ENCODE measurements around the gene ASXL1. TPM values are rescaled to one million over a fixed set of nuclear protein-coding genes. Genes with fewer than 3 reads are reported as not detected.

Gene ASXL1
- total and polyA plus RNA-seq, 10 of the 15 experiments (the other 5 are each of a cell fraction or from before 2014, with no cell fraction given), result 11.0 to 87.6 (median 56.8) TPM

DNA sequence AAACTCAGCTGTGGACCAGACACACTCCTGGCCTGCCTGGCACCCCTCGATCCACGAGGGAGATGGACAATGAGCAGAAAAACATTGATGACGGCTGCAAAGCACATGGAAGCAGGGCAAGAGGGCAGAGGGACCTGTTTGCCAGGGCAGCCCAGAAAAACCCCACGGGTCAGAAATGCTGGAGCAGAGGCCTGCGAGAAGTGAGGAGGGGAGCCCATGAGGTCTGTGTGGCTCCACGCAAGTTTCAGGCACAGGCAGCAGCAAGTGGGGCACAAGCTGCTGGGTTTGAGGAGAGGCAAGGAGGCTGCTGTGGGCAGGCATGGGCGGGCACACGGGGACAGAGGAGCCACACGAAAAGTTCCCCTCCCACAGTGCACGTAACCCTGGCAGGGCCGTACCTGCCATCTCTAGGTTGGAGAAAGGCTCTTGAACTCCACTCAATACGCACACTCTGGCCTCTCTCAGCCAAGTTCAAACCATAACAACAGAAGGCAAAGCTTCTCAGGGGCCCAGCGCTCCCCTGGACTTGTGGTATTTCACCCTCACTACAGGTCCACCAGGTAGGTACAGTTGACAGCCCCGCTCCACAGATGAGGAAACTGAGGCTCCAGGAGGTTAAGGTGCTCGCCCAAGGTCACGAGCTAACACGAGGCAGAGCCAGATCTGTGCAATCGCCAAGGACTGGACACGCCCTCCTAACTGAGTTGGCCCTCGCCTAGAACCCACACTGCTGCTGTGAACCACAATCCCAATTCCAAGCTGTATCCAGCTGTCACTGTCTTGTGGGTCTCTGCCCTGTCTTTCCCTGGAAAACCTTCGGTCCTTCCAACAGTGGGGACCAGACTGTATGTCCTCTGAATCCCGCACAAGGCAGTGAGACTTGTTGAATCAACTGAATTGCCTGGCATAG is 118.8 kb downstream of the ASXL1 start (continued):
- TF ChIP-seq TCF12 (IDR thresholded peaks at IDR 0.05; ENCODE audit: low read depth, low read length), result no peak
- no peak for TF ChIP-seq HCFC1 (IDR thresholded peaks at IDR 0.05; ENCODE audit: low read length)

DNA sequence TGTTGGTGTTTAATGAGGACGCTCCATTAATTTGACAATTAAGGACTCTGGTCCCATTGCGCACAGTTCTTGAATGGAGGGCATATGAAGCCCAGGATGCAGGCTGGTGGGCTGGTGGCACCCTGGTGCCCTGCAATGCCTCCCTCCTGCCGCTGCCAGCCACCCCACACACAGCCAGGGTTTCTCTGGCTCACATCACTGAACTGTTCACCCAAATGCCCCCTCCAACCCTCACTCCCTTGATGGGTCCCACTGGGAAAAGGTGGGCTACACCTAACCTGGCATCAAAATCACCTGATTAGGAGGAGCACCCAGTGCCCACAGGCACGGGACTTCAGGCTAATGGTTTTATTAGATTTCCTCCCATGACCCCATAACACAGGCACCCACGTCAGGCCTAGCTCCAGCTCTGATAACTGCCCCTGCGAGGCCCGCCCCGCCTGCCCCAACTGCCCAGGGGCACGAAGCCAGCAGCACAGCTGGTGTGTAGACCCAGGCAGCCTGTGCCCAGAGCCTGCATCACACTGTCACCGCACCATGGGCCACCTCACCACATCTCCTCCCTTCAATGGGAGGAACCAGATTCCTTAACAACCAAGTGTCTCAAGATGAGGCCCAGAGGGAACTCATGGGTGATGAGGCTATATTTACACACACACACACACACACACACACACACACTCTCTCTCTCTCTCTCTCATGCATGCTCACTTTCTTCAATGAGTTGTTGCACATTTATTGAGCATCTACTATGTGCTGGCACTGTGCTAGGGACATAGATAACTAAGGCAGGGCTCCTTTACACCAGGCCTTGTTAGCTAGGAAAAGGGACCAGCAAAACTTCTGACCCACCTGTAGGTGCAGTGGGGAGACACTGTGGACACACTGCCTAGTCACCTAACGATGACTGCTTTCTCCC is 119.7 kb downstream of the ASXL1 start:
- POLR2A ChIA-PET, result no interaction called here
- Histone ChIP-seq H3K4me2 (ENCODE audit: control insufficient read depth, insufficient read depth) (no peak overlapping the region), H3K4me1 (ENCODE audit: control insufficient read depth, insufficient read depth, low read length) (peaks cover 11% of the 10 kb centered on the region), H3K27me3 (replicated peaks in 1 of 2; ENCODE audit: control insufficient read depth in 2 of 2, insufficient read depth in 2 of 2, low read length in 1 of 2) (no peaks in the 10 kb centered on the region), H3K79me2 (ENCODE audit: control insufficient read depth, insufficient read depth, low read length) (no peaks in the 10 kb centered on the region), H3K27ac (ENCODE audit: control insufficient read depth, insufficient read depth) (no peak overlapping the region), H3K9ac (ENCODE audit: control insufficient read depth, insufficient read depth, low read length) (no peak overlapping the region), H3K9me3 (replicated peaks; ENCODE audit: control insufficient read depth, insufficient read depth, low read length) (no peaks in the 10 kb centered on the region), H3K4me3 (no peak overlapping the region), H4K20me1 (ENCODE audit: control insufficient read depth, insufficient read depth) (peaks cover 7% of the 10 kb centered on the region), H3K36me3 (ENCODE audit: control insufficient read depth in 2 of 2, insufficient read depth in 2 of 2, low read length in 1 of 2) (no peaks in the 10 kb centered on the region; a peak in 1 of 4 replicates), H2AFZ (ENCODE audit: control insufficient read depth, low read depth, low read length) (no peak overlapping the region)
- DNase-seq (ENCODE audit: low read depth, low spot score) (no peak), FAIRE-seq (no peak), ATAC-seq (no peak)
- CTCF ChIA-PET, result no interaction called here
- 81% methylated on average over 8 of the region's 11 CpGs for WGBS (ENCODE audit: insufficient coverage, insufficient replicate concordance, low lambda C conversion rate, missing lambda C conversion rate)
- in situ Hi-C loops (cut with MboI), result no loop called here
- BruUV-seq (replicated peaks), result no TSS peak
- RAD21 ChIA-PET (ENCODE audit: unreplicated experiment), result no interaction called here
- SMC1A ChIA-PET (ENCODE audit: uncharacterized antibody, unreplicated experiment), result no interaction called here
- intact Hi-C loops (cut with micrococcal nuclease; ENCODE audit: unreplicated experiment), result no loop called here
- TF ChIP-seq, protein P1, sequence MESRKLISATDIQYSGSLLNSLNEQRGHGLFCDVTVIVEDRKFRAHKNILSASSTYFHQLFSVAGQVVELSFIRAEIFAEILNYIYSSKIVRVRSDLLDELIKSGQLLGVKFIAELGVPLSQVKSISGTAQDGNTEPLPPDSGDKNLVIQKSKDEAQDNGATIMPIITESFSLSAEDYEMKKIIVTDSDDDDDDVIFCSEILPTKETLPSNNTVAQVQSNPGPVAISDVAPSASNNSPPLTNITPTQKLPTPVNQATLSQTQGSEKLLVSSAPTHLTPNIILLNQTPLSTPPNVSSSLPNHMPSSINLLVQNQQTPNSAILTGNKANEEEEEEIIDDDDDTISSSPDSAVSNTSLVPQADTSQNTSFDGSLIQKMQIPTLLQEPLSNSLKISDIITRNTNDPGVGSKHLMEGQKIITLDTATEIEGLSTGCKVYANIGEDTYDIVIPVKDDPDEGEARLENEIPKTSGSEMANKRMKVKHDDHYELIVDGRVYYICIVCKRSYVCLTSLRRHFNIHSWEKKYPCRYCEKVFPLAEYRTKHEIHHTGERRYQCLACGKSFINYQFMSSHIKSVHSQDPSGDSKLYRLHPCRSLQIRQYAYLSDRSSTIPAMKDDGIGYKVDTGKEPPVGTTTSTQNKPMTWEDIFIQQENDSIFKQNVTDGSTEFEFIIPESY (IDR thresholded peaks at IDR 0.05), result no peak
- TF ChIP-seq POLR2AphosphoS5 (IDR thresholded peaks at IDR 0.05; ENCODE audit: low read length) (no peak), CHD2 (IDR thresholded peaks at IDR 0.05; ENCODE audit: borderline replicate concordance, low read depth, low read length) (no peak), JUNB (IDR thresholded peaks at IDR 0.05) (no peak), STAT3 (IDR thresholded peaks at IDR 0.05; ENCODE audit: low read depth, low read length) (no peak), NFYB (IDR thresholded peaks at IDR 0.05; ENCODE audit: insufficient read depth, low read depth, low read length) (no peak), MXI1 (IDR thresholded peaks at IDR 0.05; ENCODE audit: low read depth, low read length) (no peak)
- TF ChIP-seq, protein P2, sequence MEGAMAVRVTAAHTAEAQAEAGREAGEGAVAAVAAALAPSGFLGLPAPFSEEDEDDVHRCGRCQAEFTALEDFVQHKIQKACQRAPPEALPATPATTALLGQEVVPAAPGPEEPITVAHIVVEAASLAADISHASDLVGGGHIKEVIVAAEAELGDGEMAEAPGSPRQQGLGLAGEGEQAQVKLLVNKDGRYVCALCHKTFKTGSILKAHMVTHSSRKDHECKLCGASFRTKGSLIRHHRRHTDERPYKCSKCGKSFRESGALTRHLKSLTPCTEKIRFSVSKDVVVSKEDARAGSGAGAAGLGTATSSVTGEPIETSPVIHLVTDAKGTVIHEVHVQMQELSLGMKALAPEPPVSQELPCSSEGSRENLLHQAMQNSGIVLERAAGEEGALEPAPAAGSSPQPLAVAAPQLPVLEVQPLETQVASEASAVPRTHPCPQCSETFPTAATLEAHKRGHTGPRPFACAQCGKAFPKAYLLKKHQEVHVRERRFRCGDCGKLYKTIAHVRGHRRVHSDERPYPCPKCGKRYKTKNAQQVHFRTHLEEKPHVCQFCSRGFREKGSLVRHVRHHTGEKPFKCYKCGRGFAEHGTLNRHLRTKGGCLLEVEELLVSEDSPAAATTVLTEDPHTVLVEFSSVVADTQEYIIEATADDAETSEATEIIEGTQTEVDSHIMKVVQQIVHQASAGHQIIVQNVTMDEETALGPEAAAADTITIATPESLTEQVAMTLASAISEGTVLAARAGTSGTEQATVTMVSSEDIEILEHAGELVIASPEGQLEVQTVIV (IDR thresholded peaks at IDR 0.05; ENCODE audit: borderline replicate concordance, partially characterized antibody), result no peak
- TF ChIP-seq, protein P3, sequence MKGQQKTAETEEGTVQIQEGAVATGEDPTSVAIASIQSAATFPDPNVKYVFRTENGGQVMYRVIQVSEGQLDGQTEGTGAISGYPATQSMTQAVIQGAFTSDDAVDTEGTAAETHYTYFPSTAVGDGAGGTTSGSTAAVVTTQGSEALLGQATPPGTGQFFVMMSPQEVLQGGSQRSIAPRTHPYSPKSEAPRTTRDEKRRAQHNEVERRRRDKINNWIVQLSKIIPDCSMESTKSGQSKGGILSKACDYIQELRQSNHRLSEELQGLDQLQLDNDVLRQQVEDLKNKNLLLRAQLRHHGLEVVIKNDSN (IDR thresholded peaks at IDR 0.05; ENCODE audit: borderline replicate concordance, extremely low read length, insufficient read depth, low read depth, low read length), result no peak
- TF ChIP-seq, protein P4, sequence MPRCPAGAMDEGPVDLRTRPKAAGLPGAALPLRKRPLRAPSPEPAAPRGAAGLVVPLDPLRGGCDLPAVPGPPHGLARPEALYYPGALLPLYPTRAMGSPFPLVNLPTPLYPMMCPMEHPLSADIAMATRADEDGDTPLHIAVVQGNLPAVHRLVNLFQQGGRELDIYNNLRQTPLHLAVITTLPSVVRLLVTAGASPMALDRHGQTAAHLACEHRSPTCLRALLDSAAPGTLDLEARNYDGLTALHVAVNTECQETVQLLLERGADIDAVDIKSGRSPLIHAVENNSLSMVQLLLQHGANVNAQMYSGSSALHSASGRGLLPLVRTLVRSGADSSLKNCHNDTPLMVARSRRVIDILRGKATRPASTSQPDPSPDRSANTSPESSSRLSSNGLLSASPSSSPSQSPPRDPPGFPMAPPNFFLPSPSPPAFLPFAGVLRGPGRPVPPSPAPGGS (IDR thresholded peaks at IDR 0.05; ENCODE audit: borderline replicate concordance, insufficient read depth, low read depth, low read length, poor library complexity, severe bottlenecking), result no peak
